SK-N-SH (cell line): ENCODE data around the gene NCLN. TPM values are rescaled to one million over a fixed set of nuclear protein-coding genes. Genes with fewer than 3 reads are reported as not detected.

Experiments used
- CTCF ChIA-PET: fragments of 300-600, 350-600 bp; formaldehyde crosslinking; extraction: SDS; loops from one replicate; lab custom pipeline; 2021; lab: Yijun Ruan, JAX
- POLR2A ChIA-PET: fragments of 350-600 bp; sonication (Branson Sonifier 250); formaldehyde crosslinking; extraction: SDS; loops from one replicate; lab custom pipeline; 2020; ENCODE audit warnings: antibody characterized with exemption, inconsistent platforms; lab: Yijun Ruan, JAX
- DNase-seq: peaks from one replicate; pipeline ENCODE4 v3.0.0; 2012
- H2AFZ ChIP-seq: fragments of 200-600 bp; sonication (generic); 2 replicates; pipeline ENCODE4 v1.8.1; 2016; ENCODE audit warnings: antibody characterized with exemption, mild to moderate bottlenecking, low read depth
- H3F3A ChIP-seq: fragments of 200-600 bp; sonication (generic); replicated peaks from 2 replicates; pipeline ENCODE3; 2016; ENCODE audit warnings: antibody characterized with exemption, mild to moderate bottlenecking; ENCODE audit not compliant: insufficient read depth
- H3K27ac ChIP-seq, 2 experiments: fragments of 200-500 bp in 1 of 2; fragments of 200-600 bp in 1 of 2; sonication (Bioruptor generic) in 1 of 2; sonication (generic), shearing (Covaris generic) in 1 of 2; 2 replicates each; pipeline versions ENCODE4 v1.5.1 to v1.6.1; 2014 to 2016; ENCODE audit warnings: low read depth in 2 of 2, inconsistent platforms in 1 of 2, low read length in 1 of 2, mild to moderate bottlenecking in 1 of 2, mixed read lengths in 1 of 2
- H3K27me3 ChIP-seq: fragments of 200-600 bp; sonication (generic), shearing (Covaris generic); 2 replicates; pipeline ENCODE4 v1.6.1; 2016; ENCODE audit warnings: mixed run types; ENCODE audit not compliant: insufficient read depth
- H3K36me3 ChIP-seq, 2 experiments: fragments of 200-500 bp in 1 of 2; fragments of 200-600 bp in 1 of 2; sonication (Bioruptor generic) in 1 of 2; sonication (generic) in 1 of 2; replicated peaks in 1 of 2; 2 replicates each; pipeline versions ENCODE3 to v1.5.1; 2014 to 2016; ENCODE audit warnings: low read length in 1 of 2, mild to moderate bottlenecking in 1 of 2; ENCODE audit not compliant: insufficient read depth in 2 of 2, control insufficient read depth in 1 of 2
- H3K4me1 ChIP-seq, 2 experiments: fragments of 200-500 bp in 1 of 2; fragments of 200-600 bp in 1 of 2; sonication (Bioruptor generic) in 1 of 2; sonication (generic), shearing (Covaris generic) in 1 of 2; 2 replicates each; pipeline versions ENCODE4 v1.5.1 to v1.6.1; 2014 to 2016; ENCODE audit warnings: low read depth in 1 of 2, low read length in 1 of 2, mixed run types in 1 of 2; ENCODE audit not compliant: insufficient read depth in 2 of 2, control insufficient read depth in 1 of 2
- H3K4me2 ChIP-seq: fragments of 200-600 bp; sonication (generic), shearing (Covaris generic); 2 replicates; pipeline ENCODE4 v1.6.1; 2017; ENCODE audit warnings: mixed run types
- H3K4me3 ChIP-seq, 2 experiments: fragments of 200-500 bp in 1 of 2; fragments of 200-600 bp in 1 of 2; sonication (Bioruptor generic) in 1 of 2; sonication (generic), shearing (Covaris generic) in 1 of 2; 2 replicates each; pipeline versions ENCODE4 v1.5.1 to v1.8.1; 2014 to 2016; ENCODE audit warnings: low read depth in 2 of 2, inconsistent platforms in 1 of 2, low read length in 1 of 2, mild to moderate bottlenecking in 1 of 2, mixed read lengths in 1 of 2, moderate library complexity in 1 of 2
- H3K79me2 ChIP-seq: fragments of 200-600 bp; sonication (generic); 2 replicates; pipeline ENCODE4 v1.8.1; 2017; ENCODE audit warnings: mild to moderate bottlenecking; ENCODE audit not compliant: insufficient read depth
- H3K9ac ChIP-seq: fragments of 200-600 bp; sonication (generic); 2 replicates; pipeline ENCODE4 v1.6.1; 2017; ENCODE audit warnings: mixed run types
- H3K9me2 ChIP-seq: fragments of 200-600 bp; sonication (generic); 2 replicates; pipeline ENCODE4 v1.6.1; 2017; ENCODE audit warnings: mixed run types
- H3K9me3 ChIP-seq: fragments of 200-600 bp; sonication (generic); 2 replicates; pipeline ENCODE4 v1.6.1; 2017; ENCODE audit warnings: mixed run types, mild to moderate bottlenecking, moderate library complexity
- H4K20me1 ChIP-seq: fragments of 200-600 bp; sonication (generic); 2 replicates; pipeline ENCODE4 v1.6.1; 2017; ENCODE audit warnings: mild to moderate bottlenecking, mixed run types; ENCODE audit not compliant: insufficient read depth
- CHD2 ChIP-seq: fragments of 150-350 bp; IDR thresholded peaks from 2 replicates; pipeline ENCODE4 v1.6.1; 2018; ENCODE audit warnings: low read length; ENCODE audit not compliant: partially characterized antibody
- ELF1 ChIP-seq: IDR thresholded peaks from 2 replicates; pipeline ENCODE4 v1.4.0; 2012
- FOXJ3 ChIP-seq: sonication (generic); formaldehyde crosslinking; IDR thresholded peaks from 2 replicates; pipeline ENCODE4 v1.5.1; 2020; ENCODE audit warnings: mild to moderate bottlenecking, missing genetic modification reagents
- FOXM1 ChIP-seq: IDR thresholded peaks from 2 replicates; pipeline ENCODE4 v1.4.0; 2012; ENCODE audit warnings: low read depth, mild to moderate bottlenecking
- GATA2 ChIP-seq: sonication (generic); formaldehyde crosslinking; IDR thresholded peaks from 2 replicates; pipeline ENCODE4 v1.5.0; 2020; ENCODE audit warnings: mild to moderate bottlenecking, missing genetic modification reagents
- MAX ChIP-seq: IDR thresholded peaks from 2 replicates; pipeline ENCODE4 v1.4.0; 2012; ENCODE audit warnings: low read depth
- MXI1 ChIP-seq: IDR thresholded peaks from 2 replicates; pipeline ENCODE4 v1.6.1; 2012; ENCODE audit warnings: mild to moderate bottlenecking, low read depth, low read length, improper control_type of control experiment
- NFIC ChIP-seq: IDR thresholded peaks from 2 replicates; pipeline ENCODE4 v1.4.0; 2012; ENCODE audit warnings: borderline replicate concordance
- POLR2AphosphoS5 ChIP-seq: IDR thresholded peaks from 2 replicates; pipeline ENCODE4 v1.6.1; 2012; ENCODE audit warnings: low read depth, low read length
- RCOR1 ChIP-seq: fragments of 150-350 bp; IDR thresholded peaks from 2 replicates; pipeline ENCODE4 v1.6.1; 2017; ENCODE audit warnings: antibody characterized with exemption, low read length
- REST ChIP-seq: IDR thresholded peaks from 2 replicates; pipeline ENCODE4 v1.6.1; 2012; ENCODE audit warnings: mild to moderate bottlenecking, low read depth, low read length, moderate library complexity
- RFX5 ChIP-seq: IDR thresholded peaks from 2 replicates; pipeline ENCODE4 v1.6.1; 2012; ENCODE audit warnings: mild to moderate bottlenecking, improper control_type of control experiment, low read length
- RXRA ChIP-seq: IDR thresholded peaks from 2 replicates; pipeline ENCODE4 v1.4.0; 2012; ENCODE audit warnings: low read depth, mild to moderate bottlenecking, borderline replicate concordance
- SMC3 ChIP-seq: IDR thresholded peaks from 2 replicates; pipeline ENCODE4 v1.6.1; 2012; ENCODE audit warnings: low read depth, low read length, improper control_type of control experiment
- TAF1 ChIP-seq: IDR thresholded peaks from 2 replicates; pipeline ENCODE4 v1.6.1; 2012; ENCODE audit warnings: low read depth, mild to moderate bottlenecking, low read length, moderate library complexity, borderline replicate concordance
- TCF12 ChIP-seq: IDR thresholded peaks from 2 replicates; pipeline ENCODE4 v1.4.0; 2012
- USF2 ChIP-seq: fragments of 150-350 bp; IDR thresholded peaks from 2 replicates; pipeline ENCODE4 v1.6.1; 2017; ENCODE audit warnings: antibody characterized with exemption, low read length, low read depth, borderline replicate concordance
- YY1 ChIP-seq: IDR thresholded peaks from 2 replicates; pipeline ENCODE4 v1.4.0; 2012; ENCODE audit warnings: low read depth, mild to moderate bottlenecking
- ZBTB33 ChIP-seq: IDR thresholded peaks from 2 replicates; pipeline ENCODE4 v1.4.0; 2012; ENCODE audit warnings: low read depth, borderline replicate concordance
- WGBS: methylation state at CpG from one replicate; pipeline ENCODE4 v1.1.6; 2017; ENCODE audit warnings: low lambda C conversion rate; 5-methylcytosine and 5-hydroxymethylcytosine counted together
- polyA plus RNA-seq, 3 experiments: library from polyadenylated mRNA; depleted of rRNA; stranded (reverse); fragments of >200 nt; gene quantifications; 2 replicates each; pipeline ENCODE4 v1.2.3, GENCODE V29; 2012
- TF ChIP-seq, protein P1 (sequence below): IDR thresholded peaks from 2 replicates; pipeline ENCODE4 v1.4.0; 2012; ENCODE audit warnings: low read depth, borderline replicate concordance

The NCLN gene
- polyA plus RNA-seq, 1 of the 3 experiments (the other 2 are of a cell fraction), result 69.0 TPM

DNA sequence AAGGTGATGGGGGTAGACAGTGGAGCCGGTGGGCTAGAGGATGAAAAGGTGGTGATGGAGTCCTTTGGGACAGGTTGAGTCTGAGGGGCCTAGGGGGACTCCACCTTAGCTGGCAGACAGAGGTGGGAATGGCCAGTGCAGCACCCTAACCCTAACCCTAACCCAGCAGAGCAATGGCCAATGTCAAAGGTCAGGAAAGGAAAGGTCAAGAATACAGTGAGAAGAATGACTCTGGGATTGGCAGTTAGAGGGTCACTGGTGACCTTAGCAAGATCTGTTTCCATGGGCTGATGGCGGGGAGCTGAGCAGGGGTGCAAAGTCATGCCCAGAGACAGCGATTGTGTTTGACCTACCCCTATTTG lies 33.3 kb upstream of the NCLN start:
- no peak overlapping the region for H3K9ac ChIP-seq
- no peaks in the 10 kb centered on the region for H3K36me3 ChIP-seq
- no peak for TF ChIP-seq TCF12
- no peak for TF ChIP-seq RCOR1
- TF ChIP-seq MXI1, result no peak
- TF ChIP-seq, protein P1, sequence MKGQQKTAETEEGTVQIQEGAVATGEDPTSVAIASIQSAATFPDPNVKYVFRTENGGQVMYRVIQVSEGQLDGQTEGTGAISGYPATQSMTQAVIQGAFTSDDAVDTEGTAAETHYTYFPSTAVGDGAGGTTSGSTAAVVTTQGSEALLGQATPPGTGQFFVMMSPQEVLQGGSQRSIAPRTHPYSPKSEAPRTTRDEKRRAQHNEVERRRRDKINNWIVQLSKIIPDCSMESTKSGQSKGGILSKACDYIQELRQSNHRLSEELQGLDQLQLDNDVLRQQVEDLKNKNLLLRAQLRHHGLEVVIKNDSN, result no peak
- TF ChIP-seq FOXM1, result no peak
- no peak for TF ChIP-seq ZBTB33
- TF ChIP-seq CHD2, result no peak
- TF ChIP-seq TAF1, result no peak
- no peak for TF ChIP-seq NFIC
- TF ChIP-seq RFX5, result no peak
- TF ChIP-seq GATA2, result no peak
- no peak for TF ChIP-seq YY1
- TF ChIP-seq SMC3, result no peak
- no peak for TF ChIP-seq POLR2AphosphoS5
- no peak for TF ChIP-seq ELF1
- TF ChIP-seq USF2, result no peak
- TF ChIP-seq FOXJ3 (CRISPR knock-in tag), result no peak
- no peak for TF ChIP-seq RXRA
- no peak for TF ChIP-seq REST
- no peak for TF ChIP-seq MAX
- no peak for DNase-seq
- no peak overlapping the region for H3K27ac ChIP-seq
- no peaks in the 10 kb centered on the region for H3K27me3 ChIP-seq
- H2AFZ ChIP-seq, result no peak overlapping the region
- no peak overlapping the region for H3K4me3 ChIP-seq
- POLR2A ChIA-PET, result no interaction called here
- H4K20me1 ChIP-seq, result no peaks in the 10 kb centered on the region
- H3K4me1 ChIP-seq, result peaks cover 0 to 3% of the 10 kb centered on the region in 2 experiments; a peak in 2 of 4 replicates
- CTCF ChIA-PET, result interaction anchor here (2.2 kb wide), 1 partner anchor 22 kb away, joined by 13 read pairs; no protein-coding TSS in a partner anchor
- WGBS, result 98% methylated on average over 3 of the region's 3 CpGs
- no peaks in the 10 kb centered on the region for H3K79me2 ChIP-seq
- H3F3A ChIP-seq, result no peaks in the 10 kb centered on the region
- H3K9me2 ChIP-seq, result no peaks in the 10 kb centered on the region
- H3K4me2 ChIP-seq, result no peak overlapping the region
- H3K9me3 ChIP-seq, result no peaks in the 10 kb centered on the region
